Measurements from ENCODE around the gene CDH5.

- no peak for TF ChIP-seq EZH2 (IDR thresholded peaks at IDR 0.05; ENCODE audit: insufficient read depth, poor library complexity, severe bottlenecking)
- no peak for TF ChIP-seq EZH2phosphoT487 (IDR thresholded peaks at IDR 0.05; ENCODE audit: insufficient read depth, low read depth)
These were observed 49.6 kb downstream of the CDH5 start for GRCh38 chr16:66416136-66416535.
